ENCODE results near the gene PALD1.

Gene PALD1

GRCh38 chr10:70558295-70558694 lies 79.7 kb downstream of the PALD1 start:
- DNase-seq = no peak

DNA sequence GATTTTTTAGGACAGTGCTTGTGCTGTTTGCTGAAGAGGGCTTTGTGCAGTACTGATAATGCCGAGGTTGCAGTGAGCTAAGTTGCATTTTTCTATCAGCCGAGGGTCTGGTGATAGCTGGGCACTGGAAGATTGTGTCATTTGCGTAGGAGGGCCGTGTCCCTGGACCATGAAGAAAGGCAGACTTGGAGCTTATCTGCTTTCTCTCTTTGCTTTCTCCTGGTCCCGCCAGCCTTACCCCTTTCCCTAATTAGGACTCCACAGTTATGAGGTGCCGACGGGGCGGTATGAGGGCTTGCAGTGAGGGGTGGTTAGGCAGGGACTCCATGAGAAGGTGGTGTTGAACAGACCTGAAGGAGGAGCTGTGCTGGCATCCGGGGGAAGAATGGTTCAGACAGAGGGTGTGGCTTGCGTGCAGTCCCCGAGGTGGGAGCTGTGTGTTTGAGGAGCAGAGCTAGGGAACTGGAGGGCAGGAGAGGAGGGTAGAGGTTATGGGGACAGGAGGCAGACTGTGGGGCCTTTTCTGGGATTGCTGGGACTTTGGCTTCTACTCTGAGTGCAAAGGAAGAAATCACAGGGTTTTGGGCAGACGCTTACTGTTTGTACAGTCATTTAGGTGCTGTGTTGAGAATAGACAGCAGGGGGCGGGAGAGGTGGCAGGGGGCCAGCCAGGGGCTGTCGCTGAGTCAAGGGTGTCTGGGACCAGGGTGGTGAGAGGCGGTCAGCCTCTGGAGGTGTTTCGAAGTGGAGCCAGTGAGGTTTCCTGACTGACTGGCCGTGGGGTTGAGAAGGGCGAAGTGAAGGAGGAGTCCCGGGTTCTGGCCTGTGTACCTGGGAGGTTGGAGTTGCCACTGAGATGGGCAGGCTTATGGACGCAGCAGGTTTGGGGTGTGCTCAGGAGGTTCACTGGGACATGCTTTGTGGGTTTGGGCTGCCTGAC lies 80.6 kb downstream of the PALD1 start:
- peak; percentile 69 to 73 for DNase-seq

GRCh38 chr10:70559861-70560260 lies 81.3 kb downstream of the PALD1 start:
- no peak for DNase-seq

- DNase-seq = no peak
Measured at GRCh38 chr10:70560511-70560941, 82.0 kb downstream of the PALD1 start.

GRCh38 chr10:70561070-70561469 lies 82.5 kb downstream of the PALD1 start:
- DNase-seq = no peak

GRCh38 chr10:70561558-70561957 lies 83.0 kb downstream of the PALD1 start:
- no peak for DNase-seq

- no peak for DNase-seq
Measured at GRCh38 chr10:70562036-70562755, 83.6 kb downstream of the PALD1 start.

DNA sequence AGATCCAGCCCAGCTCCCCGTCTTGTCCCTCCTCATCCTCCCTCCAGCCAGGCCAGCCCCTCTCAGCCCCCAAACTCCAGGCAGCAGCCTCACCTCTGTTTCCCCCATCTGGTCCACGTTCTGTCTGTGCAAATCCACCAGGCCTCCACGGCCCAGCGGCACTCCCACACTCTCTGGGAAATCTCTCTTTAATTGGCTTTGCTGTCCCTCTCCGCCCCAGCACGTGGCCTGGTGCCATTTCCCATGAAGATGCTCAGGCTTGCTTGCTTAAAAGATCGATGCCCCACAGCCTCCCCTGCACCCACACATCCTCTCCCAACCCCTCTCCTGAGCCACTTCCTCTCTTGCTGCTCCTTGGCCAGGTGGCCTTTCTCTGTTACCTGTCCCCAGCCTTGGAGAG lies 84.7 kb downstream of the PALD1 start:
- DNase-seq = no peak

DNA sequence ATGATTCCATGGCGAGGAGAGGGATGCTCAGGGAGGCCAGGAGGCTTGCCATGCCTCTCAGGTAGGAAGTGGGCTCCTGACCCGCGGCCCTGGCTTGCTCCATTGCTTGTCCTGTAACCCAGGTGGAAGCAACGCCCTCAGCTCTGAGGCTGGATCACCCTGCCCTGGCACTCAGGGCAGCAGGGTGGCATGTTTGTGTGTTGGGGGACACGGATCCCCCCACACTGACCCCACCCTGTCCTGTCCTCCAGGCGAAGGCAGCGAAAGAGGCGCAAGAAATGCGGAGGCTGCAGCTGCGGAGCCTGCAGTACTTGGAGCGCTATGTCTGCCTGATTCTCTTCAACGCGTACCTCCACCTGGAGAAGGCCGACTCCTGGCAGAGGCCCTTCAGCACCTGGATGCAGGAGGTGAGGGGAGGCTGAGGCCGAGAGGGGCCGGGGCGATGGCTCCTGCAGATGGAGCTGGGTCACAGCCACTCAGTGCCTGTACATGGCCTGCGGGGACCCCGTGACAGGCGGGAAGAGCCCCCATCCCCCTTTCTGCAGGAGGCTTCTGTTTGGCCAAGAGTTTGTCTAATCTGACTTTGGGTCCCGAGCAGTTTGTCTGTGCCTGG lies 85.7 kb downstream of the PALD1 start:
- DNase-seq = no peak

DNA sequence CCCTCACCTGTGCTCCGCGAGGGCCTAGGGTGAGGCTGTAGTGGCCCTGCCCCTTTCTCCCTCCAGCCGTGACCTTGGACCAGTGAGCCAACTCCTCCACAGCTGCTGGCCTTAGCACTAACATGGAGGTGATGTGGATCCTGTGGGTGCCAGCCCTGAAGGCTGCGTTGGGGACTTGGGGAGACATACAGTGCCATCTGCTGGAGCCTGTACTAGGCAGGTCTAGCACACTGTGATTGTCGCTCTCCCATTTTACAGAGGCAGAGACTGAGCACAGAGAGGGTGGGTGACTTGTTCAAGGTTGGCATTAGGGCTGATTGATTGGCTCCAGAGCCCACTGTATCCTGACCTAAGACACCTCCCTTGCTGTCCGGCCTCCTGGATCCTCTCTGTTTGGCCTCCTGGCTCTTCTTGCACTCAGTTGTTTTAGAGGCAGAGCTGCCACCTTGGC lies 86.4 kb downstream of the PALD1 start:
- DNase-seq = peak in 1 of 2 donors; percentile 6

GRCh38 chr10:70565556-70566514 lies 87.3 kb downstream of the PALD1 start:
- no peak for DNase-seq

DNA sequence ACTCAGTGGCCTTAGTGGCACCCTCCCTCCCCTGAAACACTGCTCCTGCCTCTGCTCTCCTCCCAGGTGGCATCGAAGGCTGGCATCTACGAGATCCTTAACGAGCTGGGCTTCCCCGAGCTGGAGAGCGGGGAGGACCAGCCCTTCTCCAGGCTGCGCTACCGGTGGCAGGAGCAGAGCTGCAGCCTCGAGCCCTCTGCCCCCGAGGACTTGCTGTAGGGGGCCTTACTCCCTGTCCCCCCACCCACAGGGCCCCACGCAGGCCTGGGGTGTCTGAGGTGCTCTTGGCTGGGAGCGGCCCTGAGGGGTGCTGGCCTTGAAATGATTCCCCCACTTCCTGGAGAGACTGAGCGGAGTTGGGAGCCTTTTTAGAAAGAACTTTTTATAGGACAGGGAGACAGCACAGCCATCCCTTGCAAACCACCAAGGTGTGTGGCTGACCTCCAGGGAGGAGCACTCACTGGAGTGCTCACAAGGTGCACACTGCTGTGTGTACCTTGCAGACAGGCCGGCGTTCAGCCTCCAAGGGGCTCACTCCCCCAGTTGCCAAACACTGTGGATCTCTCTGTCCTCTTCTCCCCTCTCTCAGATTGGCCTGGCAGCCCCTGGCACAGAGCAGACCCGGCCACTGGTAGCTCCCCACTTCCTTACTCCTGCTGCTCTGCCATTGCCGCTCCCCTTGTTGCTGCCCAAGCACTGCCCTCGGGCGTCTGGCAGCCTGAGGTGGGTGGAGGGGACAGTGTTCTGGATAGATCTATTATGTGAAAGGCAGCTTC lies 88.1 kb downstream of the PALD1 start:
- no peak for DNase-seq

GRCh38 chr10:70567603-70568002 lies 89.0 kb downstream of the PALD1 start:
- no peak for DNase-seq

DNA sequence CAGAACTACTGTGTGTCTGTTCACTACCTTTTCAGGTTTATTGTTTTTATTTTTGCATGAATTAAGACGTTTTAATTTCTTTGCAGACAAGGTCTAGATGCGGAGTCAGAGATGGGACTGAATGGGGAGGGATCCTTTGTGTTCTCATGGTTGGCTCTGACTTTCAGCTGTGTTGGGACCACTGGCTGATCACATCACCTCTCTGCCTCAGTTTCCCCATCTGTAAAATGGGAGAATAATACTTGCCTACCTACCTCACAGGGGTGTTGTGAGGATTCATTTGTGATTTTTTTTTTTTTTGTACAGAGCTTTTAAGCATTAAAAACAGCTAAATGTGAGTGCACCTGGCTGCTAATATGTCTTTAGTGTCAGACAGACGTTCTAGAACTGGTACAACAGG lies 89.5 kb downstream of the PALD1 start:
- DNase-seq = no peak

- no peak for DNase-seq
Measured at GRCh38 chr10:70568781-70569495, 90.4 kb downstream of the PALD1 start.

GRCh38 chr10:70571236-70571635 lies 92.7 kb downstream of the PALD1 start:
- no peak for DNase-seq

- no peak for DNase-seq
Measured at GRCh38 chr10:70571636-70572439, 93.3 kb downstream of the PALD1 start.

GRCh38 chr10:70573599-70574506 lies 95.3 kb downstream of the PALD1 start:
- DNase-seq = no peak

- DNase-seq = no peak
Measured at GRCh38 chr10:70575486-70575873, 96.9 kb downstream of the PALD1 start.
